ENCODE results near the gene CERS4.
"Not testable (repeated sequence)": the region's sequence is repeated elsewhere in the genome, so short reads cannot be mapped to it uniquely, and the experiment has no call there.

The CERS4 gene

GRCh38 chr19:8180018-8180417 lies 29.2 kb upstream of the CERS4 start:
- TF ChIP-seq CTCF (IDR thresholded peaks at IDR 0.05; ENCODE audit: low read depth, low read length), result no peak
- no peak overlapping the region for H3K4me3 ChIP-seq (ENCODE audit: low read depth, low read length)
- no peak for DNase-seq (ENCODE audit: low read depth, low spot score)
- in situ Hi-C loops (cut with HindIII; ENCODE audit: low sequenced_read_pairs), result no loop called here

- TF ChIP-seq CTCF (IDR thresholded peaks at IDR 0.05; ENCODE audit: low read depth, low read length), result no peak
- DNase-seq (ENCODE audit: low read depth, low spot score), result no peak
- no peak overlapping the region for H3K4me3 ChIP-seq (ENCODE audit: low read depth, low read length)
- in situ Hi-C loops (cut with HindIII; ENCODE audit: low sequenced_read_pairs), result no loop called here
These were observed 24.9 kb upstream of the CERS4 start for GRCh38 chr19:8184274-8184673.

- no peak for TF ChIP-seq CTCF (IDR thresholded peaks at IDR 0.05; ENCODE audit: low read depth, low read length)
- in situ Hi-C loops (cut with HindIII; ENCODE audit: low sequenced_read_pairs), result no loop called here
- no peak overlapping the region for H3K4me3 ChIP-seq (ENCODE audit: low read depth, low read length)
- DNase-seq (ENCODE audit: low read depth, low spot score), result no peak
These were observed 23.7 kb upstream of the CERS4 start for GRCh38 chr19:8185343-8186068.

- H3K4me3 ChIP-seq (ENCODE audit: low read depth, low read length), result no peak overlapping the region
- TF ChIP-seq CTCF (IDR thresholded peaks at IDR 0.05; ENCODE audit: low read depth, low read length), result no peak
- no peak for DNase-seq (ENCODE audit: low read depth, low spot score)
- in situ Hi-C loops (cut with HindIII; ENCODE audit: low sequenced_read_pairs), result no loop called here
These were observed 16.8 kb upstream of the CERS4 start for GRCh38 chr19:8192221-8192820.

GRCh38 chr19:8194528-8195267 lies 14.5 kb upstream of the CERS4 start:
- no peak overlapping the region for H3K4me3 ChIP-seq (ENCODE audit: low read depth, low read length)
- in situ Hi-C loops (cut with HindIII; ENCODE audit: low sequenced_read_pairs), result no loop called here
- DNase-seq (ENCODE audit: low read depth, low spot score), result no peak
- no peak for TF ChIP-seq CTCF (IDR thresholded peaks at IDR 0.05; ENCODE audit: low read depth, low read length)

GRCh38 chr19:8196271-8196927 lies 12.8 kb upstream of the CERS4 start:
- TF ChIP-seq CTCF (IDR thresholded peaks at IDR 0.05; ENCODE audit: low read depth, low read length), result no peak
- in situ Hi-C loops (cut with HindIII; ENCODE audit: low sequenced_read_pairs), result no loop called here
- no peak overlapping the region for H3K4me3 ChIP-seq (ENCODE audit: low read depth, low read length)
- DNase-seq (ENCODE audit: low read depth, low spot score), result no peak

- in situ Hi-C loops (cut with HindIII; ENCODE audit: low sequenced_read_pairs); H3K4me3 ChIP-seq (ENCODE audit: low read depth, low read length); DNase-seq (ENCODE audit: low read depth, low spot score): not testable (repeated sequence)
These were observed 5.7 kb upstream of the CERS4 start for GRCh38 chr19:8203288-8204120.

All from astrocyte of the spinal cord (primary cell).